ENCODE measurements around the gene KRT9. TPM values are rescaled to one million over a fixed set of nuclear protein-coding genes. Genes with fewer than 3 reads are reported as not detected.

The KRT9 gene
- total and polyA plus RNA-seq, 12 donors: 0.14 to 2.1 (median 0.46) TPM; not detected in 8

DNA sequence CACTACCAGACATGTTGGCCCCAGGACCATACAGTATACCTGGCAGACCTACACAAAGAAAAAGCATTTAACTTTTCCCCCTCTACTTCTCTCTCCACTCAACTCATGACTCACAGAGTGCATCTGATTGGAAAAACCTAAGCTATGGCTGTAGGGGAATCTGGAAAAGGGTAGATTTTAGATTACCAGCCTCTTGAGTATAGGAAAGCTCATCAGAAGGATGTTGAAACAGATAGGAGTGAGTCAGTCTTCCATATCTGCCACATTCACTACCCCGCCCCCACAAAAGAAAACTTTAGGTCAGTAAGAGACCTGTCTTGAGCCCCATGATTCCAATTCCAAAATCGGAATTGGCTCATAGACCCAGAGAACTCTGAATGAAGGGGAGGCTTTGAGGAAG, 12.3 kb downstream of the KRT9 start:
- no peaks in the 10 kb centered on the region for H3K4me1 ChIP-seq (replicated peaks in 1 of 2)
- WGBS, 4 donors: 66 to 85% (median 75%) methylated on average over 2 of the region's 2 CpGs
- no peaks in the 10 kb centered on the region for H3K9me3 ChIP-seq (replicated peaks in 1 of 3)
- H3K27me3 ChIP-seq: peaks cover 8% of the 10 kb centered on the region
- intact Hi-C loops (cut with DNase I): no loop called here
- H3K4me3 ChIP-seq: no peak overlapping the region
- no peak for TF ChIP-seq POLR2A (IDR thresholded peaks at IDR 0.05)
- TF ChIP-seq, protein P1, sequence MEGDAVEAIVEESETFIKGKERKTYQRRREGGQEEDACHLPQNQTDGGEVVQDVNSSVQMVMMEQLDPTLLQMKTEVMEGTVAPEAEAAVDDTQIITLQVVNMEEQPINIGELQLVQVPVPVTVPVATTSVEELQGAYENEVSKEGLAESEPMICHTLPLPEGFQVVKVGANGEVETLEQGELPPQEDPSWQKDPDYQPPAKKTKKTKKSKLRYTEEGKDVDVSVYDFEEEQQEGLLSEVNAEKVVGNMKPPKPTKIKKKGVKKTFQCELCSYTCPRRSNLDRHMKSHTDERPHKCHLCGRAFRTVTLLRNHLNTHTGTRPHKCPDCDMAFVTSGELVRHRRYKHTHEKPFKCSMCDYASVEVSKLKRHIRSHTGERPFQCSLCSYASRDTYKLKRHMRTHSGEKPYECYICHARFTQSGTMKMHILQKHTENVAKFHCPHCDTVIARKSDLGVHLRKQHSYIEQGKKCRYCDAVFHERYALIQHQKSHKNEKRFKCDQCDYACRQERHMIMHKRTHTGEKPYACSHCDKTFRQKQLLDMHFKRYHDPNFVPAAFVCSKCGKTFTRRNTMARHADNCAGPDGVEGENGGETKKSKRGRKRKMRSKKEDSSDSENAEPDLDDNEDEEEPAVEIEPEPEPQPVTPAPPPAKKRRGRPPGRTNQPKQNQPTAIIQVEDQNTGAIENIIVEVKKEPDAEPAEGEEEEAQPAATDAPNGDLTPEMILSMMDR (IDR thresholded peaks at IDR 0.05): no peak
- H3K36me3 ChIP-seq (replicated peaks in 1 of 2): no peaks in the 10 kb centered on the region
- DNase-seq: no peak
- H3K27ac ChIP-seq: no peak overlapping the region

DNA sequence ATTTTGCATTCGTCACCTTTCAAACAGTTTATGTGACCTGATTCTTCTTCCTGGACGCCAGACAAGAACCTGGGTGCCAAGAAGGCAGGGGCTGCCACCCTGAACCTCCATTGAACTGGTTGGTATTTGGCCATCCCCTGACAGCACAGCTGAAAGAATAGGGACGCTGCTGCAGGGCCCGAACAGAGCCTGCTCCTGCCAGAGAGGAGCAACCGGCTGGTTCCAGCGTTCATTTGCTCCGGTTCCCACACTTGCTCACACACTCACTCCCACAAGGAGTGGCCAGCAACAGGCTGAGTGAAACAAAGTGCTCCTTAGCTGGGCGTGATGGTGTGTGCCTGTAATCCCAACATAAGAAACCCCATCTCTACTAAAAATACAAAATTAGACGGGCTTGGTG, 14.9 kb downstream of the KRT9 start:
- no peak for TF ChIP-seq POLR2A (IDR thresholded peaks at IDR 0.05)
- TF ChIP-seq, protein P1 (IDR thresholded peaks at IDR 0.05): no peak

DNA sequence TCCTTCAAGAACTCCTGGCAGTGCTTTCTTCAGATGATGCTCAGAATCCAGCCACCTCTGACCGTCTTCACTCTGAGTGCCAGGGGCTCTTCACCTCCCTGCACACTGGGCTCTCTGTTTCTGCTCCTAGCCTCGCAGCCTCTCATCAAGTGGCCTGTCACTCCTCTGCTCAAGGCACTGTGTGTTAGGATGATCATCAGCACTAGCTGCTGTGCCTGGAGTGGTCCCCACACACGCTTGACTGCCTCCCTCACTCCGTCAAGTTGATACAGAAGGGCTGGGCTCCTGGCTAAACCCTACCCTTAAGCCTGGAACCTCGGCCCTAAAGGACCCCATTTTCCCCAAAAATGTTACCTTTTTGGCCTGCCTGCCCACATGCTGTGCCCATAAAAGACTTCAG, 15.6 kb downstream of the KRT9 start:
- 60 to 68% (median 61%) methylated on average over 5 of the region's 5 CpGs for WGBS, 4 donors
- intact Hi-C loops (cut with DNase I): no loop called here
- Histone ChIP-seq H3K27me3 (peaks cover 8% of the 10 kb centered on the region), H3K27ac (no peak overlapping the region), H3K9me3 (replicated peaks in 1 of 3) (no peaks in the 10 kb centered on the region), H3K4me1 (replicated peaks in 1 of 2) (no peaks in the 10 kb centered on the region), H3K4me3 (no peak overlapping the region), H3K36me3 (replicated peaks in 1 of 2) (no peaks in the 10 kb centered on the region)
- no peak for DNase-seq
- TF ChIP-seq POLR2A (IDR thresholded peaks at IDR 0.05): no peak
- TF ChIP-seq, protein P1 (IDR thresholded peaks at IDR 0.05): no peak

More for the DNA sequence above, 14.9 kb downstream of the KRT9 start:
- Histone ChIP-seq H3K4me1 (replicated peaks in 1 of 2) (no peaks in the 10 kb centered on the region), H3K27ac (no peak overlapping the region), H3K4me3 (no peak overlapping the region), H3K36me3 (replicated peaks in 1 of 2) (no peaks in the 10 kb centered on the region), H3K27me3 (peaks cover 8% of the 10 kb centered on the region), H3K9me3 (replicated peaks in 1 of 3) (no peaks in the 10 kb centered on the region)
- 73 to 81% (median 77%) methylated on average over 9 of the region's 9 CpGs for WGBS, 4 donors
- intact Hi-C loops (cut with DNase I): no loop called here
- no peak for DNase-seq

DNA sequence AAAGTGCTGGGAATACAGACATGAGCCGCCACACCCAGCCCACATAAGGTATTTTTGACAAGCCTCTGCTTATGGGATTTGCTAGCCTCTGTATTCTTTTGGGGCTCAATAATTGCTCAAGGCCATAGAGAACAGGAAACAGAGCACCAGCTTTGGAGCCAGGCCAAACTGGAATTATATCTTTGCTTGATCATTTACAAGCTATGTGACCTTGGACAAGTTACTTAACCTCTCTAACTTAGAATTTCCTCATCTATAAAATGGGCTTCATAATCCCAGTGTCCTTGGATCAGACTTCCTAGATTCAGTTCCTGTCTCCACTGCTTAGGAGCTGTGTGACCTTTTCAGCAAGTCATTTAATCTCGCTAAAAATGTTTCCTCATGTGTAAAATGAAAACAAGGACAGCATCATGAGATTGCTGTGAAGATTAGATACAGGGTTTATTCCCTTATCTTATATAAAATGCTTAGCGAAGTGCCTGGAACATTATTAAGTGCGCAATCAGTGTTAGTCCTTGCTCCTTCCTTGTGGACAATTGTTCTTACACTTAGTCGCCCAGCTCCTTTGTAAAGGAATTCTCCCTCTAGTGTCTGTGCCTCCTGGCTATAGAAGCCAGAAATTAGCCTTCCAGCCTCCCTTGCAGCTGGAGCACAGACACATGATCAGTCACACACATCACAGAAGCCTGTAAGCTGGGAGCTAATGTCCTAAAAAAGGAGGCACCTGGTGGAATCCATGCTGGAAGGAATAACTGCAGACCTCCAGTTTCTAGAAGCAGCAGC, 16.6 kb downstream of the KRT9 start:
- 65 to 73% (median 69%) methylated on average over 5 of the region's 5 CpGs for WGBS, 4 donors
- Histone ChIP-seq H3K27ac (no peak overlapping the region), H3K4me3 (no peak overlapping the region), H3K9me3 (replicated peaks in 1 of 3) (no peaks in the 10 kb centered on the region), H3K4me1 (replicated peaks in 1 of 2) (no peaks in the 10 kb centered on the region), H3K27me3 (peaks cover 8% of the 10 kb centered on the region), H3K36me3 (replicated peaks in 1 of 2) (no peaks in the 10 kb centered on the region)
- no peak for DNase-seq
- TF ChIP-seq, protein P1 (IDR thresholded peaks at IDR 0.05): no peak
- TF ChIP-seq POLR2A (IDR thresholded peaks at IDR 0.05): no peak
- intact Hi-C loops (cut with DNase I): no loop called here

Measured in adrenal gland (tissue), 12 donors.